HG03571 (cell line): ENCODE measurements around the gene ETF1.
A peak's percentile ranks its signal among the peaks of the same experiment; 100 is the strongest.
"Not testable (repeated sequence)": the region's sequence is repeated elsewhere in the genome, so short reads cannot be mapped to it uniquely, and the experiment has no call there.

Experiments
- ATAC-seq: cut with Tn5 transposase; IDR thresholded peaks from one replicate; pipeline ENCODE4 v1.9.1; 2021; ENCODE audit not compliant: unreplicated experiment

ETF1 gene

DNA sequence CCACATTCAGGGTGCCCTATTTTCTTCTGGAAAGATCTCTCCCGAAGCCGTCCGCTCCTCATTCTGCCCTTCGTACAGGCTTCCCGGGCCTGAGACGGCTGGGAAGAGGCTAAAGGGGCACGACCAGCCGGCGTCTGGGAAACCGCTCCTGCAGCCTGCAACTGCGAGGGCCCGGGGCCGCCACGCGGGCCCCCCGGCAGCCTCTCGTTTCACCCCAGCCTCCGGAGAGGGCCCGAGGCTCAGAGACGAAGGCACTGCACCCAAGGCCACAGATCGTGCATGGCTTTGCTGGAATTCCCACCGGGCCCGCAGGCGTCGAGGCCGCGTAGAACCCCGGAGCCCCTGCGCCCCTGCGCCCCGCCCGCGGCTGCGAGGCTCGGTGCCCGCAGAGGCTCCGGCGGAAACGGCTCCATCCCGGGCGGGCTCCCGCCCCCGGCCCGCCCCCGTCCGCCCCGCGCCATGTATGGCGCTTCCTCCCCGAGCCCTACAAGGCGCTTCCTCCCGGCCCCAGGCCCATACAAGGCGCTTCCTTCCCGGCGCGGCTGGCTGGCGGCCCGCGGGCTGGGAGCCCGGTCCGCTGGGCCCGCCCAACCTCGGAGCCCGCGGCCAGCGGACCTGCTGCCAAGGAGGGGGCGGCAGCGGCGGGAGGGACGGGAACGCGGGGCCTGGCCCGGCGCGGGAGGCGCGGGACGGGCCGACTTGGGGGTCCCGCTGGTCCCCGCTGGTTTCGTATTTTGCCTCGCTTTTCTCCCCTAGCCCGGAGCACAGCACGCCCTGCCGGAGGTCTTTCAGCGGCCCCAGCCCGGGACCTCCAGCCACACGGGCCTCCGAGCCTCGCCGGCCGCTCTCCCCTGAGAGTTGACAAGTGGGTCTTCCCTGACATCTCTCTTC lies 51.1 kb downstream of the ETF1 start:
- peak; percentile 98 for ATAC-seq

DNA sequence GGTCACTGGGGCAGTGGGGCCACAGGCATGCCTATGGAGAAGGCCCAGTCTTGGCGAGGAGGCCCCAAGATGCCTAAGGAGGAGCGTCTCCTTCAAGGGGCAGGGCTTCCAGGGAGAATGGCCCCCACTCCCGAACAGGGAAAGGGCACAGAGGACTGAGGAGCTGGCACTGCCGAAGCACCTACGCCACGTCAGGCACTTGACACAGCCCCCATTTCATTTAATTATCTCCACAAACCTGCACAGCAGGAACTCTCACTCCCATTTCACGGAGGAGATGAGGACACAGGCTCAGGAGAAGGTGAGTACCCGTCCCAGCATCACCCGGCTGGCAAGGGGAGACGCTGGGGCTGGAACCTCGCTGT lies 51.8 kb downstream of the ETF1 start:
- ATAC-seq: no peak

DNA sequence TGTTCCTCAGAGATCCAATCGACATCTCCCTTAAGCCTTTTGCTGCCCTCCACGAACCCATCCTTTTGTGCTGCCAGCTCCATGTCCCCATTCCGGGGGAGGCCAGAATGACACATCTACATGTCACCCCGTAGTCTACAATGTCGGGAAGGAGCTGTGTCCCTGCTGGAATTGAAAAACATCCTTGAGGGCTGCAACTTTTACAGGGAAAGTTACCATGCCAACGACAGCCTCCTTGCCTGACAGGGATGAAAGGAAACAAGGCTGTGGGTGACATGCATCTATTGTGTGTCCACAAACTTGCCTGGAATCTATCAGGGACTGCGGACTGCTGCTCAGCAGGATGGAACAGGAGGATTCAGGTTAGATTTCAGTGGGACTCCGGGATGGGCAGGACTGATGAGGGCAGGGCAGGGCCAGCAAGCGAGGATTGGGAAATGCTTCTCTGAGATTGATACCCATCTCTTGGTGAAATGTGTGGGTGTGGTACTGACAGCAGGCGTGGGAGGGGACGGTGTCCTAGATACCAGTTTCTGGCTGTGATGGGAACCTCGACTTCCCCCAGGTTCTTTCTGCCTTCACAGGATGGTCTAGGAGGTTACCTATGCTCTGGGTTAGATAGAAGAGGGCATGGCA lies 52.3 kb downstream of the ETF1 start:
- ATAC-seq: no peak

DNA sequence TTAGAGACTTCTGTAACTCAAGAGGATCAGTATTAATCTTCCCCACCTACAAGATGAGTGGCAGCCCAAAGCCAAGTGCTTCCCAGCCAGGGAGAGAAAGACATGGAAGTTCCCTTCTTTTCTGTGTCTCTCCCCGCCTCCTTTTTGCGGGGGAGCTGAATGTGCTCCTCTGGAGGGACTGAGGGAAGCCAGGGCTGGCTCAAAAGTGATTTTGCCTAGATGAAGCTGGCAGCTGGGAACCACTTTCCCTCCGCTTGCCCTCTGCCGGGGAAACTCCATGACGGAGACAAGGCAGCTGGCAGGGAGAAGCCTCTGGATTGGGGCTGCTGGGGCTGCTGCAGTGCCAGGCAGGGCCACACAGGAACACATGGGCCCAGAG lies 53.4 kb downstream of the ETF1 start:
- ATAC-seq: no peak

DNA sequence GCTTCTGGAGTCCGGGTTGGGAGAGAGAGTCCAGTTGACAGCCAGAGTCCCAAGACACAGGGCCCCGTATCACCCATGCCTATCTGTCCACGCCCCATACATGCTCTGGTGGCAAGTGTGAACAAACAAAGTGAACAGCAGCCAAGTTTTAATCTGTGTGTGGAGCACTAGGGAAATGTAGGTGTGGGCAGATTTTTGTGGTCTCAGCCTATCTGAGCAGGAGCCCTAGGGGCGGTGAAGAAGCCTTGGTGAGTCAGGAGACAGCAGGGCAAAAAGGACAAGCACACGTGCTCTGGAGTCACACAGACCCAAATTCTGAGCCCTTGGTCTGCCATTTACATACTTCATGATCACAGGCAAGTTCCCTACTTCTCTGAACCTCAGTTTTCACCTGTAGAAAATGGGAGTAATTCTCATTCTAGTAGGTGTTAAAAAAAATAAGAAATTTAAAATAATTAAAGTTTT lies 54.5 kb downstream of the ETF1 start:
- no peak for ATAC-seq

DNA sequence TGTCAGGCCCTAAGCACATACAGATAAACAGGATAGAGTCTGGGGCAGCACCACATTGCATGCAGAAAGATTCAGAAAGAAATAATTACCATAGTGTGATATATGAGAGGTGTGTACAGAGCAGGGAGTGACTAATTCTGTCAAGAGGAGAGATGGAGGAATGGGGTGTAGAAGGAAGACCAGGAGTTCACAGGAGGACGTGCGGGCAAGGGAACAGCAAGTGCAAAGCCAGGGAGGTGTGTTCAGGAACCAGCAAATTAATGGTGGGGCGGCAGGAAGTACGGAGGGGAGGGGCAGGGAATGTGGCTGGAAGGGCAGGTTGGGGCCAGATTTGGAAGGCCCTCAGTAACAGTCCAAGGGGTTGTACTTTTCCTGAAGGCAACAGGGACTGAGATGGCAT lies 60.4 kb downstream of the ETF1 start:
- ATAC-seq: no peak

DNA sequence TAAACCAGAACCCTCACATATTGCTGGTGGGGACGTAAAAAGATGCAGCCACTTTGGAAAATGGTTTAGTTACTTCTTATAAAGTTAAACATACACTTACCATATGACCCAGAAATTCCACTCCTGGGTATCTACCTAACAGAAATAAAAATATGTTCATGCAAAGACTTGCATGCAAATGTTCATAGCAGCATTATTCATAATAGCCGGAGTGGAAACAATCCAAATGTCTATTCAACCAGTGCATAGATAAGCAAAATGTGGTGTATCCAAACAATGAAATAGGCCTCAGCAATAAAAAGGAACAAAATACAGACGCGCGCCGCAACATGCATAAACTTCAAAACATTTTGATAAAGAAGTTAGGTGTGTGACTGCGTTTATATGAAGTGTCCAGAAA lies 66.1 kb downstream of the ETF1 start:
- ATAC-seq: no peak

DNA sequence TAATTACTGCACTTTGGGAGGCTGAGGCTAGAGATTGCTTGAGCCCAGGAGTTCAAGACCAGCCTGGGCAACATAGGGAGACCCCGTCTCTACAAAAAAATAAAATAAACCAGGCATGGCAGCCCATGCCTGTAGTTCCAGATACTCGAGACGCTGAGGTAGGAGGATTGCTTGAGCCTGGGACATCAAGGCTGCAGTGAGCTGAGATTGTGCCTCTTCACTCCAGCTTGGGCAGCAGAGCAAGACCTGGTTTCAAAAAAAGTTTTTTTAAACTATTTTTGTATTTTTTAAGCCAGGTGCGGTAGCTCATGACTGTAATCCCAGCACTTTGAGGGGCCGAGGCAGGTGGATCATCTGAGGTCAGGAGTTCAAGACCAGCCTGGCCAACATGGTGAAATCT lies 69.9 kb downstream of the ETF1 start:
- ATAC-seq: not testable (repeated sequence)

DNA sequence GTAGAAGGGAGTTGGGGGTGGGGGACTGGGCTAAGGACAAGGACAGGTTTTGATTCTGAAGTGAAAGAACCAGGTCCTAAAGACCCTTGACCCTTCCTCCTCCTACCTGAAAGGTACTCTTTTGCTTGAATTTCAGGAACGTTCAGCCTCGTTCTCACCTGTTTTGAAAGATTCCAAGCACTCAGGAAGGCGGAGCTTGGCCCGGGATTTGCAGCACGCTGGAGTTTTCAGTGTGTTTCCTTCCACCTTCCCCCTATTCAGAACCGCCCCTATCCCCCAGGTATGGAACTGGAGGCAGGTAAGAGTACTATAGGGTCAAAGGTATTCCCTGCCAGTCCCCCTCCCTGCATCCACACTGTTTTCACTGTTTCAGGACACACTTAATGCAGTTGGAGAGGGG lies 70.7 kb downstream of the ETF1 start:
- no peak for ATAC-seq

DNA sequence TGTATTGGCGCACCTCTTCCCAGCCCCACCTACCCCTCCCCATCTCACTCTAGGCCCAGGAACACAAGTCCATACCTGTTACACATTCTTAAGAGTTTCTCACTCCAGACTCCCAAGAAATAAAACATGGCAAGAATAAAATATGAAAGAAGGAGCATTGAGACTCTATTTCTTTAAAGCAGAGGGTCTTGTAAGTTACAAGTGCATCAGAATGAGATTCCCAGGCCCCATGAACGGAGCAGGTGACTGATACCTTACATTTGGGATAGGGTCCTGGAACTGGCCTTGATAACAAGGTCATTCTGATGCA lies 72.0 kb downstream of the ETF1 start:
- ATAC-seq: no peak

DNA sequence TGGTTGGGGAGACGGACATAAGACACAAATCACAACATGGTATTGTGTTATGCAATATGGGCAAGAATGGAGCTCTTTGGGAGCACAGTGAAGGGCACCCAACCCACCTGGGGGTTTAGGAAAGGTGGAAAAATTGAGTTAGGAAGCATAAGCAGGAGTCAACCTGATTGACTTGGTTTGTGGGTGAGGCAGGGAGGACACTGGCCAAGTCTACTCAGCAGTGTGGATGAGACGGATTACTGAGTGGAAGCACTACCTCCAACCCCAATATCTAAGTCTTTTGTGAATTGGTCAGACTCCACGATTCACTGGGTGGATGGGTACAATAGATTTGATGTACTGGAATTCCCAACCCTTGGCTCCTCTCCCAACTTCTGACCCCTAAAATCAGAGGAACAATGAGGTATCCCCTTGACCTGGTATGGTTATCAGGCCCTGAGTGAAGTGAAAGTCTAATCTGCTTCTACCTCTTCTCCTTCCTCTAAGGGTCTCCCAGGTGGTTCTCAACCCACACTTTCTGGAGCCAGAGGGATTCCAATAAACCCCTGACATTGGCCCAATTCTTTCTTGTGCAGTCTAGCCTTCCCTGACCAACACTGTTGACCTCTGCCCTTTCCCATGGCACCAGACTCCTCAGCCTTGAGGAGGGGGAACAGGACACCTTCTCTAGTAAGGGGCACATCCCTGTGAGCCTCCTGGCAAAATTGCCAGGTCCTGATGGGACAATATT lies 72.5 kb downstream of the ETF1 start:
- no peak for ATAC-seq

DNA sequence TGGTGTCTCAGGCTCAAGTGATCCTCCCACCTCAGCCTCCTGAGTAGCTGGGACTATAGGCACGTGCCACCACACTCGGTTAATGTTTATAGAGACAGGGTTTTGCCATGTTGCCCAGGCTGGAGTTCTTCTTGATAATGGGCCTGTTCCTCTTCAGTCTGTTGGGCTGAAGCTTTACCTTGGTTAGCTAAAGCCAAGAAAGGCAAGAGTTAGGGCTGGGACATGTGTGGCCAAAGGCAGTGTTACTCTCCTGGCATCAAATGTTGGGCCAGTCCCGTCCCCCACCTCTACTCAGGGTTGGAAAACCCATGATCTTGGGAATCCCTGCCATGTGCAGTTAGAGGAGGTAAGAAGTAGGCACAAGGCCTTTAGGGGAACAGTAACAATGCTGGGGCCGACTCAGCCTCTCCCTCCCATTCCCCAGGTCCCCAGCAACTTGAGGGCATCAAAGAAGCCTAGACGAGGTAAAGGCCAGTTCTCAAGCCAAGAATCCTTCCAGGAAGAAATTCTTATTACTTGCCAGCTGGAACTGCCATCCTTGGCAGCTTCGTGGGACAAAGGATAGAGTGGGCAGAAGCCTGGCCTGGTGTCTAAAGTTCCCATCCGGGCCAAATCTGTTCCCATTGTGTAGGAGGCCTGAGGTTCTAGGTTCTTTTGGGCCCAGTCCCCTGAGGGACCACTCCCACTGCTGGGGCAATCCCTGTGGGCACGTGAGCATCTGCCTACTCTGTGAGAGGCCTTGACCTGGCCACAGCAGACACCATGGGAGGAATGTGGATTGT lies 73.3 kb downstream of the ETF1 start:
- no peak for ATAC-seq

DNA sequence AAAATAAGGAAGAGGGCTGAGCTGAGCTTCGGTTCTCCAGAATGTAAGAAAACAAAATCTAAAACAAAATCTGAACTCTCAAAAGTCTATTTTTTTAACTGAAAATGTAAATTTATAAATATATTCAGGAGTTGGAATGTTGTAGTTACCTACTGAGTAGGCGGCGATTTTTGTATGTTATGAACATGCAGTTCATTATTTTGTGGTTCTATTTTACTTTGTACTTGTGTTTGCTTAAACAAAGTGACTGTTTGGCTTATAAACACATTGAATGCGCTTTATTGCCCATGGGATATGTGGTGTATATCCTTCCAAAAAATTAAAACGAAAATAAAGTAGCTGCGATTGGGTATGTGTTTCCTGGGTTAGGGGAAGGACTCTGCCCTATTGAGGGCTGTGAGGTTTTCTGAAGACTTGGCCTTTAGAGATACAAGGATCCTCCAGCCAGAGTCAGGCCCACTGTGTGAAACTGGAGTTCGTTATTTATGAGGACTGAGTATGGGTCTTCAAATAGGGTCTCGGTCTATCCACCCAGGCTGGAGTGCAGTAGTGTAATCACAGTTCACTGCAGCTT lies 74.0 kb downstream of the ETF1 start:
- no peak for ATAC-seq

DNA sequence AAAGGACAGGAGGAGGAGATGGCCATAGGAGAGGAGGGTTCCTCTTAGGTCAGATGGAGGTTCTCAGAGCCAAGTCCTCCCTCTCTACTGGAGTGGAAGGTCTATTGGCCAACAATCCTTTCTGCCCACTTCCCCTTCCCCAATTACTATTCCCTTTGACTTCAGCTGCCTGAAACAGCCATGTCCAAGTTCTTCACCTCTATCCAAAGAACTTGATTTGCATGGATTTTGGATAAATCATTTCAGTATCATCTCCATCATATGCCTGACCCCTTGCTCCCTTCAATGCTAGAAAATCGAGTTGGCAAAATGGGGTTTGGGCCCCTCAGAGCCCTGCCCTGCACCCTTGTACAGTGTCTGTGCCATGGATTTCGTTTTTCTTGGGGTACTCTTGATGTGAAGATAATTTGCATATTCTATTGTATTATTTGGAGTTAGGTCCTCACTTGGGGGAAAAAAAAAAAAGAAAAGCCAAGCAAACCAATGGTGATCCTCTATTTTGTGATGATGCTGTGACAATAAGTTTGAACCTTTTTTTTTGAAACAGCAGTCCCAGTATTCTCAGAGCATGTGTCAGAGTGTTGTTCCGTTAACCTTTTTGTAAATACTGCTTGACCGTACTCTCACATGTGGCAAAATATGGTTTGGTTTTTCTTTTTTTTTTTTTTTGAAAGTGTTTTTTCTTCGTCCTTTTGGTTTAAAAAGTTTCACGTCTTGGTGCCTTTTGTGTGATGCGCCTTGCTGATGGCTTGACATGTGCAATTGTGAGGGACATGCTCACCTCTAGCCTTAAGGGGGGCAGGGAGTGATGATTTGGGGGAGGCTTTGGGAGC lies 74.7 kb downstream of the ETF1 start:
- no peak for ATAC-seq

DNA sequence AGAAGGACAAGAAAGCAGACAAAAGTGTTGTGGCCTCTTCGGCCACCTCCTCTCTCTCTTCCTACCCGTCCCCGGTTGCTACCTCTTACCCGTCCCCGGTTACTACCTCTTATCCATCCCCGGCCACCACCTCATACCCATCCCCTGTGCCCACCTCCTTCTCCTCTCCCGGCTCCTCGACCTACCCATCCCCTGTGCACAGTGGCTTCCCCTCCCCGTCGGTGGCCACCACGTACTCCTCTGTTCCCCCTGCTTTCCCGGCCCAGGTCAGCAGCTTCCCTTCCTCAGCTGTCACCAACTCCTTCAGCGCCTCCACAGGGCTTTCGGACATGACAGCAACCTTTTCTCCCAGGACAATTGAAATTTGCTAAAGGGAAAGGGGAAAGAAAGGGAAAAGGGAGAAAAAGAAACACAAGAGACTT lies 75.3 kb downstream of the ETF1 start:
- ATAC-seq: no peak

DNA sequence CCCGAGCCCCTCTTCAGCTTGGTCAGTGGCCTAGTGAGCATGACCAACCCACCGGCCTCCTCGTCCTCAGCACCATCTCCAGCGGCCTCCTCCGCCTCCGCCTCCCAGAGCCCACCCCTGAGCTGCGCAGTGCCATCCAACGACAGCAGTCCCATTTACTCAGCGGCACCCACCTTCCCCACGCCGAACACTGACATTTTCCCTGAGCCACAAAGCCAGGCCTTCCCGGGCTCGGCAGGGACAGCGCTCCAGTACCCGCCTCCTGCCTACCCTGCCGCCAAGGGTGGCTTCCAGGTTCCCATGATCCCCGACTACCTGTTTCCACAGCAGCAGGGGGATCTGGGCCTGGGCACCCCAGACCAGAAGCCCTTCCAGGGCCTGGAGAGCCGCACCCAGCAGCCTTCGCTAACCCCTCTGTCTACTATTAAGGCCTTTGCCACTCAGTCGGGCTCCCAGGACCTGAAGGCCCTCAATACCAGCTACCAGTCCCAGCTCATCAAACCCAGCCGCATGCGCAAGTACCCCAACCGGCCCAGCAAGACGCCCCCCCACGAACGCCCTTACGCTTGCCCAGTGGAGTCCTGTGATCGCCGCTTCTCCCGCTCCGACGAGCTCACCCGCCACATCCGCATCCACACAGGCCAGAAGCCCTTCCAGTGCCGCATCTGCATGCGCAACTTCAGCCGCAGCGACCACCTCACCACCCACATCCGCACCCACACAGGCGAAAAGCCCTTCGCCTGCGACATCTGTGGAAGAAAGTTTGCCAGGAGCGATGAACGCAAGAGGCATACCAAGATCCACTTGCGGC lies 75.9 kb downstream of the ETF1 start:
- ATAC-seq: no peak

DNA sequence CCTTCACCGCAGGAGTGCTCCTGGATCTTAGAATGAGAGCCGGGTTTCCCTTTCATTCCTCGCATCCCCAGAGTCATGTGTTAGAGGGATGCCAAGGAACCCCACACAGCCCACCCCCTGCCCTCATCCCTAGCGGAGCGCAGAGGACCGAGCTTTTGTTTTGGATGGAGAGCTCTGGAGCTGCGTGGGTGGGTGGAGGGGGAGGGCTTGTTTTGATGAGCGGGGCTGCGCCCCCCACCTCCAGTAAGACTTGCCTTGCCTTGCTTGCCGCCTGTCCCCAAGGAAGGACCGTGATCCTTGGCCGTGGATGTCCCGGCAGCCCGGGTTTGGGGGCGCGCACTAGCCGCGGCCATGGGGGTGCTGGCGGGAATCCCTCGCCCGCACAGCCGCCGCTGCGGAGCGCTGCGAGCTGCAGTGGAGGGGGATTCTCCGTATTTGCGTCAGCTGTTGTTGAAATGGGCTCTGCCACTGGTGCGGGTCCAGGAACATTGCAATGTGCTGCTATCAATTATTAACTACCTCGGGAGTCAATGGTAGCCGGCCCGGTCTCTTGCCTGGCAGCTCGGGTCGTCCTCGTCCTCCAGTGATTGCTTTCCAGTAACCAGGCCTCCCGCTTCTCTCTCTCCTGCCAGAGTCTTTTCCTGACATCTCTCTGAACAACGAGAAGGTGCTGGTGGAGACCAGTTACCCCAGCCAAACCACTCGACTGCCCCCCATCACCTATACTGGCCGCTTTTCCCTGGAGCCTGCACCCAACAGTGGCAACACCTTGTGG lies 76.7 kb downstream of the ETF1 start:
- ATAC-seq: no peak
